HepG2 (cell line): ENCODE measurements around the gene DAZAP1. TPM values are rescaled to one million over a fixed set of nuclear protein-coding genes. Genes with fewer than 3 reads are reported as not detected.

ENCODE experiments used
- AHR ChIP-seq: IDR thresholded peaks from 2 replicates; pipeline ENCODE4 v1.6.1; 2018; ENCODE audit warnings: missing genetic modification reagents, missing compliant biosample characterization
- ATF5 ChIP-seq: sonication (generic); formaldehyde crosslinking; IDR thresholded peaks from 2 replicates; pipeline ENCODE4 v1.4.0; 2020; ENCODE audit warnings: mild to moderate bottlenecking, low read depth, missing genetic modification reagents
- CEBPG ChIP-seq: IDR thresholded peaks from 2 replicates; pipeline ENCODE4 v1.6.1; 2016
- CSRNP1 ChIP-seq: sonication (generic); formaldehyde crosslinking; IDR thresholded peaks from 2 replicates; pipeline ENCODE4 v1.8.1; 2023; ENCODE audit warnings: mild to moderate bottlenecking, missing genetic modification reagents
- HIC2 ChIP-seq: sonication (generic); formaldehyde crosslinking; IDR thresholded peaks from 2 replicates; pipeline ENCODE4 v1.9.0; 2022; ENCODE audit warnings: low read depth, missing genetic modification reagents
- HMGXB4 ChIP-seq, 2 experiments: sonication (generic) in 1 of 2; formaldehyde crosslinking in 1 of 2; IDR thresholded peaks; 2 replicates each; pipeline versions ENCODE4 v1.4.0 to v1.6.1; 2018 to 2020; ENCODE audit warnings: missing genetic modification reagents in 2 of 2, borderline replicate concordance in 1 of 2, low read depth in 1 of 2, mild to moderate bottlenecking in 1 of 2, missing biosample characterization in 1 of 2
- MAZ ChIP-seq, 2 experiments: sonication (generic) in 1 of 2; formaldehyde crosslinking in 1 of 2; IDR thresholded peaks; 2 replicates each; pipeline versions ENCODE4 v1.5.0 to v1.6.1; 2012 to 2020; ENCODE audit warnings: low read depth in 2 of 2, mild to moderate bottlenecking in 2 of 2, borderline replicate concordance in 1 of 2, improper control_type of control experiment in 1 of 2, low read length in 1 of 2, missing genetic modification reagents in 1 of 2, moderate library complexity in 1 of 2
- MEIS2 ChIP-seq: sonication (generic); formaldehyde crosslinking; IDR thresholded peaks from 2 replicates; pipeline ENCODE4 v1.9.0; 2021; ENCODE audit warnings: mild to moderate bottlenecking, missing genetic modification reagents
- NCOA5 ChIP-seq: sonication (generic); formaldehyde crosslinking; IDR thresholded peaks from 2 replicates; pipeline ENCODE4 v1.4.0; 2020; ENCODE audit warnings: missing genetic modification reagents
- PHF20 ChIP-seq: sonication (generic); formaldehyde crosslinking; IDR thresholded peaks from 2 replicates; pipeline ENCODE4 v1.5.0; 2020; ENCODE audit warnings: mild to moderate bottlenecking, missing genetic modification reagents
- SPEN ChIP-seq: sonication (generic); formaldehyde crosslinking; IDR thresholded peaks from 2 replicates; pipeline ENCODE4 v1.5.1; 2020; ENCODE audit warnings: low read depth, mild to moderate bottlenecking, missing genetic modification reagents
- ZBTB44 ChIP-seq: sonication (generic); formaldehyde crosslinking; IDR thresholded peaks from 2 replicates; pipeline ENCODE4 v1.4.0; 2020; ENCODE audit warnings: missing genetic modification reagents
- ZNF224 ChIP-seq: sonication (generic); formaldehyde crosslinking; IDR thresholded peaks from 2 replicates; pipeline ENCODE4 v1.5.0; 2020; ENCODE audit warnings: mild to moderate bottlenecking, missing genetic modification reagents
- ZNF326 ChIP-seq: sonication (generic); formaldehyde crosslinking; IDR thresholded peaks from 2 replicates; pipeline ENCODE4 v1.4.0; 2020; ENCODE audit warnings: missing genetic modification reagents, borderline replicate concordance
- ZNF329 ChIP-seq: sonication (generic); formaldehyde crosslinking; IDR thresholded peaks from 2 replicates; pipeline ENCODE4 v1.9.0; 2021; ENCODE audit warnings: low read depth, mild to moderate bottlenecking, missing genetic modification reagents
- ZNF496 ChIP-seq: sonication (generic); formaldehyde crosslinking; IDR thresholded peaks from 2 replicates; pipeline ENCODE4 v1.8.1; 2023; ENCODE audit warnings: mild to moderate bottlenecking, moderate library complexity, missing genetic modification reagents; ENCODE audit not compliant: insufficient replicate concordance
- ZNF704 ChIP-seq: sonication (generic); formaldehyde crosslinking; IDR thresholded peaks from 2 replicates; pipeline ENCODE4 v1.8.1; 2023; ENCODE audit warnings: mild to moderate bottlenecking, inconsistent platforms, moderate library complexity, missing genetic modification reagents, borderline replicate concordance
- ZNF720 ChIP-seq: sonication (generic); formaldehyde crosslinking; IDR thresholded peaks from 2 replicates; pipeline ENCODE4 v1.4.0; 2020; ENCODE audit warnings: missing genetic modification reagents
- ZNF724P ChIP-seq: sonication (generic); formaldehyde crosslinking; IDR thresholded peaks from 2 replicates; pipeline ENCODE4 v1.8.0; 2022; ENCODE audit warnings: missing genetic modification reagents, borderline replicate concordance
- polyA plus RNA-seq, 8 experiments: library from polyadenylated mRNA; depleted of rRNA in 3 of 8; stranded (reverse) in 7 of 8; unstranded in 1 of 8; fragments of >200 nt; fragmentation: Illumina TruSeq in 4 of 8; extraction: Trizol in 4 of 8; gene quantifications; 2 replicates each; pipeline versions ENCODE4 v1.2.1 to v1.2.3, GENCODE V29; 2011 to 2016; ENCODE audit warnings: low read depth in 4 of 8, missing spikeins in 1 of 8, mixed read lengths in 1 of 8; ENCODE audit not compliant: insufficient read depth in 1 of 8
- total RNA-seq, 5 experiments: library from RNA; depleted of rRNA; stranded (reverse); fragments of >200 nt; fragmentation: Illumina TruSeq; extraction: Trizol; gene quantifications; 2 replicates each; pipeline ENCODE4 v1.2.3, GENCODE V29; 2016; ENCODE audit warnings: low read depth in 1 of 5

The DAZAP1 gene
- total and polyA plus RNA-seq, 2 of the 13 experiments (the other 11 are each of a cell fraction or from before 2014, with no cell fraction given): 63.3 to 79.2 TPM

- TF ChIP-seq HMGXB4 (CRISPR knock-in tag; IDR thresholded peaks at IDR 0.05; ENCODE audit: borderline replicate concordance in 1 of 2, low read depth in 1 of 2) (no peak), ZNF724P (CRISPR knock-in tag) (peak; percentile 43; the same call in 1 of the 2 replicates), ZNF326 (CRISPR knock-in tag) (peak; percentile 50; the same call in 1 of the 2 replicates), ZNF720 (CRISPR knock-in tag) (no peak), CSRNP1 (CRISPR knock-in tag) (0 out of 2 replicates have a peak, but pooled peaks have one; percentile 12), AHR (CRISPR knock-in tag) (no peak), ZNF224 (CRISPR knock-in tag) (no peak), ATF5 (CRISPR knock-in tag) (no peak), HIC2 (CRISPR knock-in tag) (no peak), ZNF704 (CRISPR knock-in tag) (no peak), MAZ (IDR thresholded peaks at IDR 0.05; ENCODE audit: borderline replicate concordance, low read depth, low read length) (no peak), MAZ (CRISPR knock-in tag; IDR thresholded peaks at IDR 0.05; ENCODE audit: low read depth) (no peak), ZNF496 (no peak), NCOA5 (CRISPR knock-in tag) (0 out of 2 replicates have a peak, but pooled peaks have one; percentile 68), CEBPG (CRISPR knock-in tag) (no peak), MEIS2 (CRISPR knock-in tag) (no peak), PHF20 (no peak), ZBTB44 (CRISPR knock-in tag) (no peak), ZNF329 (CRISPR knock-in tag) (no peak), SPEN (CRISPR knock-in tag) (0 out of 2 replicates have a peak, but pooled peaks have one; percentile 18)
These were observed 11.2 kb upstream of the DAZAP1 start (continued) for GRCh38 chr19:1396019-1396767.
